Limb (tissue), 2 donors: ENCODE measurements around the gene SLF2.
A peak's percentile ranks its signal among the peaks of the same experiment; 100 is the strongest.

ENCODE experiments used
- DNase-seq, 2 donors: peaks; one replicate each; pipeline ENCODE4 v3.0.0-alpha.2; 2016; ENCODE audit errors: extremely low spot score in 2 of 2

Gene SLF2

DNA sequence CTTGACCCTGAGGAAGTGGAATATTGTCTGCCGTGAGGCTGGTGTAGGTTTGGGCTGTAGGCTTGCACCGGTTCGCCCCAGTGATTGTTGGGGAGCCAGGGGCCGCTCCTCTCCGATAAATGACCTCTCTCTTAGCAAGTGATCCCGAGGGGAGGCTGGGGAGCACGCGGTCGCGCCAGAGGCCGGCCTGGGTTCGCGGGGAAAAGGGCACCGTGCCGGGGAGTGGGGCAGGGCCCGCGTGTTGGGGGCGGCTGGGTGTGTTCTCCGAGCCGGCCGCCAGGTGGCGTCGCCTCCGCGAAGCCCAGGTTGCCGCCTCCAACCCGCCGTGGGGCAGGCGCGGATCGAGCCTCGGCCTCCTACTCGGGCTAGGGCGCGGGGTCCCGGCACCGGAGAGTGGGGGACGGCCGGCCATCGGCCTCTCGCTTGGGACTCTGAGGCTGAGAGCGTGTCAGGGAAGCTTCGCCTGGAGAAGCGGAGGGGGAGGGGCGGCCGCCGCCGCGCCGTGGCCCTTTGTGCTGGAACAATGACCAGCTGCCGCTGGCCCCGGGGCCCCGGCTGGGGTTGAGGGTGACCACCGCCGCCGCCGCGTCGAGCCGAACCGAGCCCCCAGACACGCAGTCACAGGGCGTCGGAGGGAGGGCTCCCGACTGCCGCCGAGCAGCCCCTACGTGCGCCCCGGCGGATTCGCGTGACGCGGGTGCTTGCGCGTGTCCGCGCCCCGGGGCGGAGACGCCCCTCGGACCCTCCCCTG lies 86.4 kb downstream of the SLF2 start:
- peak; percentile 75 to 91 for DNase-seq

DNA sequence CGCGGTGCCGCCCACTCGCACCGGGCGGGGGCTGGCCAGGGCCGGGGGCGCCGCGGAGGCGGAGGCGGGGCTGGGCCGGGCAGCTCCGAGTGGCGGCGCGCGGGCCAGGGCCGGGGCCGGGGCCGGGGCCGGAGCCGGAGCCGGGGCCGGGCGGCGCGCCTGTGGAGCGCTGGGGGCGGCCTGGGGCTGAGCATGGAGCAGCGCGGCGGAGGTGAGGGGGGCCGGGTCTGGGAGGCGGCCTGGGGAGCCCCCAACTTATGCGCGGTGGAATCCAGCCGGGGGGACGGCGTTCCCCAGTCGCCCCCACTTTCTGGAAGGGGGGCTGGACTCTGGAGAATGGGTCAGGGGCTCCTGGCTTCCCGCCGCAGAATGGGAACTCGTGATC lies 87.0 kb downstream of the SLF2 start, which contains the start of gene LZTS2:
TSS of gene LZTS2 (plus strand) at position 67 of the 385 bp plus-strand sequence. CDS start 2,731 bp downstream, outside the sequence.
- DNase-seq, result no peak

DNA sequence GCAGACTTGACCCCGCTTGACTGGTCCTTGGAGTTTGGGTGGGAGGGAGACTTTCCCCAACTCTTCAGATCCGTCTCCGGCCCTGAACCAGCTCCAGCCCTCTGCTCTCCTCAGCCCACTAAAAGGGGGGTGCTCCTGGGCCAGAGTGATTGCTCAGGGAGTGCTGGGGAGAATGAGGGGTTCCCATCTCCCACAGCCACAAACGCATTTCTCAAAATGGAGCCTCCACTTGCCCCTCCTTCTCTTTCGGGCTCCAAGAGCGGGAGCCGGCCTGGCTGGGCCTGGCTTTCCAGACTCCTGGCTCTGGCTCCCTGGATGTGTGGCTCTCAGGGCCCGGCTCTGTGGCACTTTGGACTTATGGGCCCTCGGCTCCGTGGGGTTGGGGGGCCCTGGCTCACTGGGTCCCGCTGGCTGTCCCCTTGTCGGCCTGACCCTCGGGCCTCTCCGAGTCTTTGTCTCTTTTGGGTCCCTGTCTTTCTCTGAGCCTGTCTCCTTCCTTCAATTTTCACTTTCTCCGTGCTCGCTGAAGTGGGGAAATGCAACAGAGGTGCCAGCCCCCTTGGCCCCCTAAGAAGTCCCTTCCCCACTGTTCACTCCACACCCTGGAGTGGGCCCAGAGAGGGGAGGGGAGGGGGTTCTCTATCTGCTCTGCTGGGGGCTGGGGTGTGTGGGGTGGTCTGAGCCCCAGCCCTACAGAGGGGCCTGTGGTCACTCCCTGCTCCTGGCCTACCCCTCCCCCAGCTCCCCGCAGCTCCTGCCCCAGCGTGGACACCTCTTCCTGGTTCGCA lies 87.6 kb downstream of the SLF2 start:
- peak; percentile 13 to 70 for DNase-seq

DNA sequence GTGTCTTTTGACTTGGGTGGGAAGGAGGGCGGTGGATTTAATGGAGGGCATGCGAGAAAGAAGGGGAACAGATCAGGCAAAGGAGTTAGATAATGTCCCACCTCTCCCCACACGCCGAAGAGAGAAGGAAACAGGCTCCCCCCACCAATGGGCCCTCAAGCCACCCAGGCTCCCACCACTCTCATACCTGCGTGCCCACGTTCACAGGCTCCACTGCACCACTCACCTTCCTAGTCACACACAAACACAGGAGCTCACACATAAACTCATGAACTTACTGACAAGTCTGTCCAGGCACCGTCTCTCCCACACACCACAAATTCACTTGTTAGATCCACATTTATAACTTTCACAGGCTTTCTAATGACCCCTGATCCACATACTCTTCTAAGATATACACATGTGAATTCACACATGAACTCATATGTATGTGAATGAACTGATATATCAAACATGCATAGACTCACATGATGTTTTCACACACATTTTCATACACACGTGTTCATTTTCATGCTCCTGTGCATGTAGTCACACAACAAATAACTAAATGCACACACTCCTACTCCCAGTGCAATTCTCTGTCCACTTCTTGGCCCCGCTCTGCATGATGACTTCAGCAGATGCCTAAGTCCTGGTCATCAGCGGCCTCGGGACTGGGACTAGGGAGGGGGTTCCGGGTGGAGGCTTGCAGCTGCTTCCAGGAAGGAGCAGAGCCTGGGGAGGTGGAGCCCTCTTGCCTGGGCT lies 88.3 kb downstream of the SLF2 start:
- peak; percentile 71 to 74 for DNase-seq

DNA sequence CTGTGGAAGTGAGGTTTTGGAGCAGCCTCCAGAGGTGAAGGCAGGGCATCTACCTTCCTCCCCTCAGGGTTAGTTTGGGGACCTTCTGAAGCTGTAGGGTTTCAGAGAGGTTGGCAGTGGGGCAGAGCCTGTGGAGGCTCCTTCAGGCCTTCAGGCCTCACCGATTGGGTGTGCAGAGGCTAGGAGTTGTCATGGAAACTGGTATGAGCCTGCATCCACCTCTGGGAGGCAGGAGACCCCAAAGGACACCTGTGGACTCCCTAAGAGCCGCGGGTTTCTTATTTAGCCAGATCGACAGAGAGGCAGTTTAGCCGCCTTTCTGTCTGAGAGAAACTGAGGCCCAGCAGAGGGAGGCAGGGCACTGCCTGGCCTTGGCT lies 88.9 kb downstream of the SLF2 start:
- DNase-seq, result no peak

DNA sequence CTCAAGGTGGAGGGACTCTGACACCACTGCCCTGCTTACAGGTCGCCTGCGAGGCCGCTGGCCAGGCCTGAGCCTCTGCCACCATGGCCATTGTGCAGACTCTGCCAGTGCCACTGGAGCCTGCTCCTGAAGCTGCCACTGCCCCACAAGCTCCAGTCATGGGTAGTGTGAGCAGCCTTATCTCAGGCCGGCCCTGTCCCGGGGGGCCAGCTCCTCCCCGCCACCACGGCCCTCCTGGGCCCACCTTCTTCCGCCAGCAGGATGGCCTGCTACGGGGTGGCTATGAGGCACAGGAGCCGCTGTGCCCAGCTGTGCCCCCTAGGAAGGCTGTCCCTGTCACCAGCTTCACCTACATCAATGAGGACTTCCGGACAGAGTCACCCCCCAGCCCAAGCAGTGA lies 89.7 kb downstream of the SLF2 start:
- DNase-seq, result no peak

DNA sequence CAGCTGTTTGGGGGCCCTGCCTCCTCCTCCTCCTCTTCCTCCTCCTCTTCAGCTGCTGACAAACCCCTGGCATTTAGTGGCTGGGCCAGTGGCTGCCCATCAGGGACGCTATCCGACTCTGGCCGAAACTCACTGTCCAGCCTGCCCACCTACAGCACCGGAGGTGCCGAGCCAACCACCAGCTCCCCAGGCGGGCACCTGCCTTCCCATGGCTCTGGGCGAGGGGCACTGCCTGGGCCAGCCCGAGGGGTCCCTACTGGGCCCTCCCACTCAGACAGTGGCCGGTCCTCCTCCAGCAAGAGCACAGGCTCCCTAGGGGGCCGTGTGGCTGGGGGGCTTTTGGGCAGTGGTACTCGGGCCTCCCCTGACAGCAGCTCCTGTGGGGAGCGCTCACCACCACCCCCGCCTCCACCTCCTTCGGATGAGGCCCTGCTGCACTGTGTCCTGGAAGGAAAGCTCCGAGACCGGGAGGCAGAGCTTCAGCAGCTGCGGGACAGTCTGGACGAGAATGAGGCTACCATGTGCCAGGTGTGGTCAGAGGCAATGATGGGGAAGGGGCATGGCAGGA lies 91.0 kb downstream of the SLF2 start:
- no peak for DNase-seq

DNA sequence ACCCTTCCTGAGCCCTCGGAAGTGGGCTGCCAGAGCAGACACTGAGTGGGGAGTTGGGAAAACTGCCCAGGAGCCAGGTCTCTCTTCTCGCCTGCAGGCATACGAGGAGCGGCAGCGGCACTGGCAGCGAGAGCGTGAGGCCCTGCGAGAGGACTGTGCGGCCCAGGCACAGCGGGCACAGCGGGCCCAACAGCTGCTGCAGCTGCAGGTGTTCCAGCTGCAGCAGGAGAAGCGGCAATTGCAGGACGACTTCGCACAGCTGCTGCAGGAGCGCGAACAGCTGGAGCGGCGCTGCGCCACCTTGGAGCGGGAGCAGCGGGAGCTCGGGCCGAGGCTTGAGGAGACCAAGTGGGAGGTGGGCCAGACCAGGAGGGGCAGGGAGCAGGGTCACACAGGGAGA lies 92.6 kb downstream of the SLF2 start:
- DNase-seq, result no peak

DNA sequence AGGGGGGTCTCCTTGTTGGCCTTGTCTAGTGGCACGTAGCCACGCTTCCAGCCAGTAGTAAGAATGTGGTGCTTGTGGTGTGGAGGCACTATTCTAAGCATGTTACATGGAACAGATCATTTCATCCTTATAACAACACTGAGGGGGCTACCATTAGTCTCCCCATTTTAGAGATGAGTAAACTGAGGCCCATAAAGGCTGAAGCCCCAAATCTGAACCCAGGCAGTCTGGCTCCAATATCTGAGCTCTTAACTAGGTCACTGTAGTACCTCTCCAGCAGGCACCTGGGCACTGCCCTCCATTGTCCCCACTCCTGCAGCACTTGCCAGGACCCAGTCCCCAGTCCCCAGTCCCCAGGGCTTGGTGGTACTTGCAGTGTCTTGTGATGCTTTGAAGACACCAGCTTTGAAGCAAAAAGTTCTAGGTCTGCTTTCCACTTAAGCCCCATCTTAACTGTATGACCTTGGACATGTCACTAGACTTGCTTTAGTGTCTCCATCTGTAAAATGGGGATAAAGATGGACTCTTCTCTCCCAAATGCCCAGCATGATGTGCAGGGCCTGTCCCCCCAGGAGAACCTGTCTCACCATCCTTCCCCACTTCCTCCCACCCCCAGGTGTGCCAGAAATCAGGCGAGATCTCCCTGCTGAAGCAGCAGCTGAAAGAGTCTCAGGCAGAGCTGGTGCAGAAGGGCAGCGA lies 93.3 kb downstream of the SLF2 start:
- DNase-seq, result no peak

DNA sequence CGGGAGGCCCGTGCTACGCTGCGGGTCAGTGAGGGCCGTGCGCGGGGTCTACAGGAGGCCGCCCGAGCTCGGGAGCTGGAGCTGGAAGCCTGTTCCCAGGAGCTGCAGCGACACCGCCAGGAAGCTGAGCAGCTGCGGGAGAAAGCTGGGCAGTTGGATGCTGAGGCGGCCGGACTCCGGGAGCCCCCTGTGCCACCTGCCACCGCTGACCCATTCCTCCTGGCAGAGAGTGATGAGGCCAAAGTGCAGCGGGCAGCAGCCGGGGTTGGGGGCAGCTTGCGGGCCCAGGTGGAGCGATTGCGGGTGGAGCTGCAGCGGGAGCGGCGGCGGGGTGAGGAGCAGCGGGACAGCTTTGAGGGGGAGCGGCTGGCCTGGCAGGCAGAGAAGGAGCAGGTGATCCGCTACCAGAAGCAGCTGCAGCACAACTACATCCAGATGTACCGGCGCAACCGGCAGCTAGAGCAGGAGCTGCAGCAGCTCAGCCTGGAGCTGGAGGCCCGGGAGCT lies 93.9 kb downstream of the SLF2 start:
- peak in 1 of 2 donors; percentile 57 for DNase-seq

DNA sequence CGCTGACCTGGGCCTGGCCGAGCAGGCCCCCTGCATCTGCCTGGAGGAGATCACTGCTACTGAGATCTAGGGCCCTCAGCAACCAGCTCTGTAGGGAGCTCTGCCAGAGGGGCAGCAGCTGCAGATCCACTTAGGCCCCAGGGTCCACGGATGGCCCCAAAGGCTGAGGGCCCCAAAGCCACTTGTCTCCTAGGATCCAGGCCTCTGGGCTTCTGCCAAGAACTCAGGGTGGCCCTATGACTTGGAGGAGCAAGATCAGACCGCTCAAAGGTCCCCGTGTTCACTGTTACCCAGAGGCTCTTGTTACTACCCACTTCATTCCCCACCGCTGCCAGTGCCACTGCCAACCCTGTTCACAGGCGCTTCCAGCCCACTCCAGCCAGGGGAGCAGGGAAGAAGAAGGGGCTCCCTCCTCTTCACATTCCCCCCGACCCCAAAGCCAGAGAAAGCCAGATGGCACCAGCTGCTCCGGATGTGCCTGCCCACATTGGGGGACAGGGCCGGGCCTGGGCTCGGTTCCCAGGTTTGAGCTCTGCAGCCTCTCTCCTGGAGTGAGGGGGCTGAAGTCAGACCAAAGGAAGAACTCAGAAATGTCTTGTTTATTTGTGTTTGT lies 94.4 kb downstream of the SLF2 start:
- peak; percentile 34 to 51 for DNase-seq

DNA sequence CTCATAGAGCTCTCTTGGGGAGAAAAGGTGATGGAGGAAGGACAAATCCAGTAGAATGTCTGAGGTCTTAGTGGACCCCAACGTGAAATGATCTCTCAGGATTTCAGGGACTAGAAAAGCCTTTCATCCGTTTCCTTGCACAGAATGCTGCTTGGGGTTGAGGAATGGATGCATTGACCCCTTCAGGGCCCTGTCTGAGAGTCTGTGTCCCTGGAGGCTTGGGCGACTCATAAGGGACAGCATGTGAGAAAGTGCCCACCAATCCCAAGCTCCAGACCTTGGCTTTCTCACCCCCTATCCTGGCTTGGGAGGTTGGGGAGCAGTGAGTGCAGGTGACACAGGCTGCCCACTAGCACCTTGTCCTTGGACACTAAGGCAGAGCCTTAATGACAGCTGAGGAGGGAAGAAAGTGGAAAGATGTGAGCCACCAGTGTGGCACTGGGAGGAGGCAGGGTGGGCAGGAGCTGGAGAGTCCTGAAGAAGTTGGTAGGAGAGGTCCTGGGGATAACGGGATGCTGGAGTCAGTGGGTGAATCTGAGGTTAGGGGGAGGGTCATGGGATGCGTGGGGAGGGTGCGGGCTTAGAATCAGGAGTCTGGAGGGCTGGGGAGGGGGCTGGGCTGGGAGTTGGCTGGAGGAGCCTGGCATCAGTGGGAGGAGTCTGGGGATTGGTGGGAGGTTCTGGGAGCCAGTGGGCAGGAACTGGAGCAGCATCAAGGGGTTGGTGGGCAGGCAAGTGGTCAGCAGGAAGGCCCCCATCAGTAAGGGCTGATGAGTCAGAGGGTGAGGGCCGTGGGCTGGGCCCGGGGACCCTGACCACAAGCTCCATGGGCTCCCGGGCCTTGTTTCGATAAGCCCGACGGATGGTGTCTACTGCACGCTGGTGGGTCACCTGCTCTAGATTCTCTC lies 95.4 kb downstream of the SLF2 start:
- DNase-seq, result no peak

DNA sequence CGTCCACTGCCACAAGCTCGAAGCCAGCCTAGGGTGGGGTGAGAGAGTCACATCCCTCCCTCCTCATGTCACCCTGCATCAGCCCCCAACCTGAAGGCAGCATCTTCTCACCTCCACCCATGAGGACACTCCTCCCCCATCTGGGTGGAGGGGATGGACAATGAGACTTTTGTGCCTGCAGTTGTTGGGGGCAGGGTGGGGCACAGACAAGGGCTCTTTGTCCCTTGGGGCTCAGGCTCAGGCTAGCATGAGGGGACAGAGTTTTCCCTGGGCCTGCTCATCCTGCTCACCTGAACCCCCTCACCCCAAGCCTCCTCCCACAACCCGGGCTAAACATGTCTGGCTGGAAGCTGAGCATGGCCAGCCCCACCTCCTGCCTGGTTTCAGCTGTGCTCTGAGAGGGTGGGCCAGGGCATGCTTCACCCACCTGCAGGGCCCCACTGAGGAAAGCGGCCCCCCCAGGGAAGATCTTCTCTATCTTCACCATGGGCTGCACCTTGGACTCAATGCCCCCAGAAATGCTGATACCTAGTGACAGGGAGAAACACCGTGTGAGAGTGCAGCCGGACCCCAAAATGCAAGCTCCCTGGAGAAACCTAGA lies 96.2 kb downstream of the SLF2 start:
- no peak for DNase-seq

DNA sequence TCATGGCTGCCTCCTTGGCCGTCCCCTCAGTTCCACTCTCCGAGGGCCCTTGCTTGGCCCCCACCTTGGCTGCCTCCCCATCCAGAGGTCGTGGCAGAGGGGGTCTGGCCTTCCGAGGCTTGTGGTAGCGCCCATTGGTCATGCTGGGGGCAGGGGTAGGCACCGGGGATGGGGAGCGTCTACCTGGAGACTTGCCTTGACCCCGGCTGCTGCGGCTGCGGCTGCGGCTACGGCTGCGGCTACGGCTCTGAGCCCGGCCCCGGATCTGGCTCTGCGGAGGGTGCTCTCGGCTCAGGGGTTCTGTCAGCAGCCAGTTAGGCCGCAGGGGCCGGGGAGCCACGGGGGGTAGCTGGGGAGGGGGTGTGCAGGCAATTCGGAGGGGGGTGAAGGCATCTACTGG lies 97.6 kb downstream of the SLF2 start:
- DNase-seq, result no peak

DNA sequence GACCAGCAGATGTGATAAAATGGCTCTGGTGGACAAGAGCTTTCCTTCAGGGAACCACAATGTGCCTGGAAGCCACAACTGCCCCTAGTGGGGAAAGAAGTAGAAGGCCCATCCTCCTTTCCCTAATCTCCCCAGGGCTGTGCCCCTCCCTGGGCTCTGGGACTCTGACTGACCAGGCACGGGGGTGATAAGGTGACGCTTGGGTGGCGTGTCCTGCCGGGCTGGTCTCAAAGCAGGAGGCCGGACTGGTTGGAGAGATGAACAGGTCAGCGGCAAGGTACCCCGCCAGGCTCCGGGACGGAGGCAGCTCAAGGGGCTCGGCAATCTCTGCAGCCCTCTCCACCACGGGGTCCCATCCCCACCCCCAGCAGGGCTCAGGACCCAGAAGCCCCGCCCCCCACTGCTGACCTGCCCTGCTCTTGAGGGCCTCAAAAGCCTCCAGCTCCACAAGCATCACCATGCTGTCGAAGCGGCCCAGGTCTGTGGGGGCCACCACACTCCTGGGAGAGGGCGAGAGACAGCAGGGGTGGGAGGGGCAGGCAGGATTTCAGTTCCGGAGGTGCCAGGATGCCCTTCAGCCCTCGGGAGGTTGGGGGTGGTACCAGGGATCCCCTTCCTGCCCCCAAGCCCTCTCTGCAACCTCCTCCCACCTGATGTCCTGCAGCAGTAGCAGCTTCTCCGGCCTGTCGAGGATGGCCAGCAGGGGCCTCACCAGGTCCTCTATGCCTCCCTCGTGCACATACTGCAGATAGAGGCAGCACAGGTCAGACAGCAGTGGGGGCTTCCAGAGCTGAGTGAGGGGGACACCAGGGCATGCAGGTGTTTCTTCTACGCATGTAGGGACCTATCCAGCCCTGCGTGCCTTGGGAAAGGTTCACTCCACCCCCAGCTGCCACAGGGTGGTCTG lies 99.0 kb downstream of the SLF2 start:
- DNase-seq, result no peak

DNA sequence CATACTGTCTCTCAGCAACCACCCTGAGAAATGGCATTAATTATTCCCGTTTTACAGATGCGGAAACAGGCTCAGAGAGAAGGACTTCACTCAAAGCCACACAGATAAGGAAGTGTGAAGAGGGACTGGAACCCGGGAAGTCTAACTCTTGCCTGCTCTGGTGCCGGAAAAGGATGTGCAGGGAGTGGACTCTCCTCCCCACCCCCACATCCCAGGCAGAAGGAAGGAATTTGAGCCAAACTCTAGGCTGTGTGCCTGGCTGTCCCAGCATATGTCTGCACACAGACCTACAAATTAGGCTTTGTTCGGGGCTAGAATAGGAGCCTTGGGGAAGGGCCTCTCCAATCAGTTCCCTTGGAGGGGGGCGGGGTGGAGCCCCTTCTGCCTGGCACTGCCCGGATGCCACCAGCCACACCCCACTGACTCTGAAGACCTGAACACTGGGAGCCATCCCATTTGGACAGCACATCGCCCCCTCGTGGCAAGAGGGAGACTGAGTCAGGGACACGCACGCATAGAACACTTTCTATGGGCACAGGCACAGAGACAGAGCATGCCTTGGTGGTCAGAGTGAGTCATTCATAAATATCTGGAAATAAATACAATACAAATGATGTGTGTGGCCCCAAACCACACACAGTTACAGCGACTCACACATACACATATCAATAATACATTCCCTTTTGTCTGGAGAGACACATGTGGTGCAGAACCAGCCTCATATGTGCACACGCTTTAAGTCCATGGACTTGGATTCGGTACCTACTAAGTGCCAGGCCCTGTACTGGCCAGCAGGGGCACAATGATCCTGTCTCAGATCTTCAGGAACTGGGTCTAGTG lies 100.0 kb downstream of the SLF2 start:
- peak; percentile 80 to 85 for DNase-seq

DNA sequence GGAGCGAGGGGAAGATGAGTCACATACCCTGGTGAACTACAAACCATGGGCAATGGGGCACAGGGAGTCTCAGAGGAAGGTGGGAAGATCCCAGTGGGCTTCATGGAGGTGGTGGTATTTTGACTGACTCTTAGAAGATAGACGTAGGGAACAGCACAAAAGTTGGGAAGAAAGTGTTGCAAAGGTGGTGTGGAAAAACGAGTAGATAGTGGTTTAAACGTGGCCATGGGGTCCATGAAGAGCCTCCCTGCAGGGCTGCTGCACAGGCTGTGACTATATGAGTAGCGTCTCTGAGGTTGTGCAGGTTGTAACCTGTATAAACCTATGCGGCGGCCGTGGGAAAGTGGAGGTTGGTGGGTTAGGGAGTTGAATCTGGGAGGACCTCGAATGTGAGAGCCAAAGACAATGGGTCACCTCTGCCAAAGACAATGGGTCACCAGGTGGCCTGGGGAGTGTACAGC lies 100.6 kb downstream of the SLF2 start:
- DNase-seq, result no peak
